SK-N-SH treated with all-trans-retinoic acid at 6 μM for 48 hours (cell line): Measurements from ENCODE around the gene TBC1D2.

ENCODE experiments used
- ATAC-seq: fragments of 200-7000 bp; cut with Tn5 transposase; 3 replicates; pipeline ENCODE4 v1.9.1; 2020; ENCODE audit warnings: mild to moderate bottlenecking, moderate library complexity
- ARNTL ChIP-seq: fragments of 450-650 bp; formaldehyde crosslinking; IDR thresholded peaks from 2 replicates; pipeline ENCODE4 v1.5.0; 2020; ENCODE audit warnings: low read depth, mild to moderate bottlenecking, moderate library complexity, borderline replicate concordance
- BACH2 ChIP-seq: fragments of 250-450 bp; sonication (Bioruptor Pico); IDR thresholded peaks from 2 replicates; pipeline ENCODE4 v1.9.0; 2021; ENCODE audit warnings: mild to moderate bottlenecking, borderline replicate concordance
- CSDC2 ChIP-seq: fragments of 250-450 bp; sonication (Bioruptor Pico); IDR thresholded peaks from 2 replicates; pipeline ENCODE4 v1.5.0; 2020; ENCODE audit warnings: mild to moderate bottlenecking, moderate library complexity
- ESRRG ChIP-seq: fragments of 250-450 bp; sonication (Bioruptor Pico); IDR thresholded peaks from 2 replicates; pipeline ENCODE4 v1.6.1; 2021; ENCODE audit warnings: mild to moderate bottlenecking
- GLIS3 ChIP-seq: fragments of 250-450 bp; sonication (Bioruptor Pico); IDR thresholded peaks from 2 replicates; pipeline ENCODE4 v1.5.0; 2020; ENCODE audit warnings: mild to moderate bottlenecking, moderate library complexity
- ISL1 ChIP-seq: fragments of 250-450 bp; sonication (Bioruptor Pico); IDR thresholded peaks from 2 replicates; pipeline ENCODE4 v2.1.2; 2022; ENCODE audit warnings: mild to moderate bottlenecking, moderate library complexity
- OSR1 ChIP-seq: fragments of 250-450 bp; sonication (Bioruptor Pico); IDR thresholded peaks from 2 replicates; pipeline ENCODE4 v1.8.0; 2022; ENCODE audit warnings: moderate library complexity, mild to moderate bottlenecking, inconsistent platforms
- PPARA ChIP-seq: fragments of 250-450 bp; sonication (Bioruptor Pico); IDR thresholded peaks from 2 replicates; pipeline ENCODE4 v1.5.0; 2020; ENCODE audit warnings: mild to moderate bottlenecking, borderline replicate concordance
- RARB ChIP-seq: fragments of 250-450 bp; sonication (Bioruptor Pico); IDR thresholded peaks from 2 replicates; pipeline ENCODE4 v1.8.0; 2021; ENCODE audit warnings: mild to moderate bottlenecking, moderate library complexity
- SNAI2 ChIP-seq: fragments of 250-450 bp; sonication (Bioruptor Pico); IDR thresholded peaks from 2 replicates; pipeline ENCODE4 v1.5.0; 2020; ENCODE audit warnings: mild to moderate bottlenecking, moderate library complexity
- TOX ChIP-seq: fragments of 250-450 bp; sonication (Bioruptor Pico); IDR thresholded peaks from 2 replicates; pipeline ENCODE4 v1.8.0; 2021; ENCODE audit warnings: mild to moderate bottlenecking, moderate library complexity, borderline replicate concordance
- ZFP3 ChIP-seq: fragments of 250-450 bp; sonication (Bioruptor Pico); IDR thresholded peaks from 2 replicates; pipeline ENCODE4 v1.5.0; 2020; ENCODE audit warnings: mild to moderate bottlenecking, moderate library complexity
- ZFP30 ChIP-seq: fragments of 450-650 bp; formaldehyde crosslinking; IDR thresholded peaks from 2 replicates; pipeline ENCODE4 v1.5.0; 2022; ENCODE audit warnings: mild to moderate bottlenecking, moderate library complexity
- ZNF70 ChIP-seq: fragments of 450-650 bp; formaldehyde crosslinking; IDR thresholded peaks from 2 replicates; pipeline ENCODE4 v1.5.0; 2020; ENCODE audit warnings: mild to moderate bottlenecking, moderate library complexity
- ZNF8 ChIP-seq: fragments of 450-650 bp; formaldehyde crosslinking; IDR thresholded peaks from 2 replicates; pipeline ENCODE4 v1.5.0; 2020; ENCODE audit warnings: mild to moderate bottlenecking, moderate library complexity
- TF ChIP-seq, protein P1 (sequence below): fragments of 250-450 bp; sonication (Bioruptor Pico); IDR thresholded peaks from 2 replicates; pipeline ENCODE4 v1.5.1; 2020; ENCODE audit warnings: low read depth, mild to moderate bottlenecking, moderate library complexity
- TF ChIP-seq, protein P2 (sequence below): fragments of 250-450 bp; sonication (Bioruptor Pico); IDR thresholded peaks from 2 replicates; pipeline ENCODE4 v1.5.0; 2020; ENCODE audit warnings: mild to moderate bottlenecking, moderate library complexity
- TF ChIP-seq, protein P3 (sequence below): fragments of 250-450 bp; sonication (Bioruptor Pico); IDR thresholded peaks from 2 replicates; pipeline ENCODE4 v1.5.1; 2021; ENCODE audit warnings: mild to moderate bottlenecking, moderate library complexity
- TF ChIP-seq, protein P4 (sequence below): fragments of 250-450 bp; sonication (Bioruptor Pico); IDR thresholded peaks from 2 replicates; pipeline ENCODE4 v1.8.0; 2020; ENCODE audit warnings: mild to moderate bottlenecking, moderate library complexity, borderline replicate concordance
- TF ChIP-seq, protein P5 (sequence below): fragments of 250-450 bp; sonication (Bioruptor Pico); IDR thresholded peaks from 2 replicates; pipeline ENCODE4 v1.8.0; 2021; ENCODE audit warnings: low read depth, mild to moderate bottlenecking, moderate library complexity, borderline replicate concordance

TBC1D2 gene

DNA sequence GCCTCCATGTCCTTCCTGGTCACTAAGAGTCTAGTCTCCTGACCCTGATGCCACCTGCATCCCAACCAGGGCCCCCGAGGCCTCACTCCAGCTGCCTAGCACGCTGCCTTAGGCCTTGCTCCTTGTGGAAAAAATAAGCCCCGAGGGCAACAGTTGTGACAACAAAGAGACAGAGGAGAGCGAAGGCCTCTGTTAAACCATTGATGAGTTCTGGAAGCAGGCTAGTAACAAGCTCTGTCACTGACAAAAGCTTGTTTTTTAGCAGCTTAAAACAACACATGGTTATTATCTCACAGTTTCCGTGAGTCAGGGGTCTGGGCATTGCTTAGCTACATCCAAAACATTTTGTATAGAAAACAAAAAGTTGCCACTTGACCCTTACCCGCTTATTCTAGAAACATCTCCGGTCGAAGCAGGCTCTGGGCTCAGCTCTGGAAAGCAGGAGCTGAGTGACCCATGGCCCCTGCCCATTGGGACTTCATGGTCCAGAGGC is 48.2 kb upstream of the TBC1D2 start:
- no peak for ATAC-seq
- TF ChIP-seq ZNF8 (CRISPR knock-in tag) = no peak
- TF ChIP-seq OSR1 = no peak
- no peak for TF ChIP-seq RARB (CRISPR knock-in tag)
- no peak for TF ChIP-seq ESRRG (CRISPR knock-in tag)
- no peak for TF ChIP-seq GLIS3 (CRISPR knock-in tag)
- no peak for TF ChIP-seq CSDC2 (CRISPR knock-in tag)
- no peak for TF ChIP-seq ZFP3 (CRISPR knock-in tag)
- TF ChIP-seq ZNF70 (CRISPR knock-in tag) = no peak
- no peak for TF ChIP-seq ZFP30
- no peak for TF ChIP-seq PPARA (CRISPR knock-in tag)
- TF ChIP-seq ISL1 (CRISPR knock-in tag) = no peak

DNA sequence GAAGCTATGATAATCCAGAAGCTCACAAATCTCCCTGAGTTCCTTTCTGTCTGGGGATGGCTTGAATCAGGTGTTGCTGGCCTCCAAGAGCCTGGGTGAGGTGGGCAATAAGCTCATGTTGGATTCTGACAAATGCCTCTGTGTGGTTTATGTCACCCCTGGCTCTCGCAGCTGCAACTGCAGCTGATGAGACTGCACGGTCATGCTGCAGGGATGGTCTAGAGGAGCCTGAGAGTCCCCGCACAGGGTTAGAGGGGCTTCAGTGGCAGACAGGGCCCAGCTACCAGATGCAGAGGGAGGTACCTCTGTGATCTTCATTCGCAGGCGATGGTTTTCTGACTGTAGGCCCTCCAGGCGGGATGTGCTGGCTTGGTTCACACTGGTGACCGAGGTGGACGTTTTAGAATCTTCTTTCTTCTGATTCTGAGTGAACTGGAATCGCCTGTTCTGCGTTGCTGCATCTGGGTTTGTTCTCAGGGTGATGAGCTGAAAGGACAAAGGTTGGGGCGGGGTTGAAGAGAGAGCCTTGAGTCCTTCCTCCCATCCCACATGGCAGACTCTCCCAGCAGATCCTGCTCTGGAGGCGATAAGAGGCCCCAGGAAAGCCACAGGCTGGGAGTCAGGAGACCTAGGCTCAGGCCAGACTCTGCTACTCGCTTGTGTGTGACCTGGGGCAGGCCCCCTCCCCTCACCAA is 47.6 kb upstream of the TBC1D2 start:
- TF ChIP-seq, protein P1, sequence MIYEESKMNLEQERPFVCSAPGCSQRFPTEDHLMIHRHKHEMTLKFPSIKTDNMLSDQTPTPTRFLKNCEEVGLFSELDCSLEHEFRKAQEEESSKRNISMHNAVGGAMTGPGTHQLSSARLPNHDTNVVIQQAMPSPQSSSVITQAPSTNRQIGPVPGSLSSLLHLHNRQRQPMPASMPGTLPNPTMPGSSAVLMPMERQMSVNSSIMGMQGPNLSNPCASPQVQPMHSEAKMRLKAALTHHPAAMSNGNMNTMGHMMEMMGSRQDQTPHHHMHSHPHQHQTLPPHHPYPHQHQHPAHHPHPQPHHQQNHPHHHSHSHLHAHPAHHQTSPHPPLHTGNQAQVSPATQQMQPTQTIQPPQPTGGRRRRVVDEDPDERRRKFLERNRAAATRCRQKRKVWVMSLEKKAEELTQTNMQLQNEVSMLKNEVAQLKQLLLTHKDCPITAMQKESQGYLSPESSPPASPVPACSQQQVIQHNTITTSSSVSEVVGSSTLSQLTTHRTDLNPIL (CRISPR knock-in tag) = no peak
- TF ChIP-seq ZNF8 (CRISPR knock-in tag) (no peak), ZFP3 (CRISPR knock-in tag) (no peak)
- no peak for ATAC-seq

DNA sequence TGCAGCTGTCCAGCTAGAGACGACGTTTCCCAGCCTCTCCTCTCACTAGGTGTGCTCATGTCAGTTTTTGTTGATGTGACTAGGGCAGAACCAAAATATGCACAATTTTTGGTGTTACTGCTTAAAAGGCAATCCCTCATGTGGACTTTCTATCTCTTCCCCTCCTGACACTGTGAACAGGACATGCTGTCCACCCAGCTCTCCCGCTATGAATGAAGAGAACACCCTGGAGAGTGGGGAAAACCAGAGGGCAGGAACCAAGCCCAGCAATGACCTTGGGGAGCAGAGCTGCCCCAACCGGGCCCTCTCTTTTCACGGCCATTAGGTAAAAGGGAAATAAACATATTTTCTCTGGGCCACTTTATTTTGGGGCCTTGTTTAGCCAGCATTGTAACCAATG is 46.7 kb upstream of the TBC1D2 start:
- TF ChIP-seq TOX (no peak), ZFP3 (CRISPR knock-in tag) (no peak), RARB (CRISPR knock-in tag) (no peak)
- no peak for ATAC-seq

DNA sequence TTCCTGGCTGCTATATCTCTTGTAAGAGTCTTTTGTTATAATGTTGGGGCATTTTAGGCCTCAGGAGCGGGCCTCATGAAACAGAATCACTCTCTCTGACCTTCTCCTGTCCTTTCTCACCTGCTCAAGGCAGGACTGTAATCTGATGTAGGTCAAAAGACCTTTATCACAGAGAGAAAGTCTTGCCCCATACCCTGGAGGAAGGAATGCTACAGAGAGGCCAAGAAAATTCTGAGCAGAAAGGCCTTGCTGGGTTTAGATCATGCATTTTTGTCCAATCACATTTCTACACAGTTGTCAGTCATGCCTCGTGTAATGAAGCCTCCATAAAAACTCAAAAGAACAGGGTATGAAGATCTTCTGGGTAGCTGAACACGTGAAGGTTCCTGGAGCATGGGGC is 45.2 kb upstream of the TBC1D2 start:
- no peak for ATAC-seq
- TF ChIP-seq ESRRG (CRISPR knock-in tag) (no peak), ZFP3 (CRISPR knock-in tag) (no peak), GLIS3 (CRISPR knock-in tag) (no peak), BACH2 (CRISPR knock-in tag) (no peak), ISL1 (CRISPR knock-in tag) (no peak), ZNF8 (CRISPR knock-in tag) (no peak), ARNTL (no peak), ZNF70 (CRISPR knock-in tag) (no peak), ZFP30 (no peak), OSR1 (no peak), CSDC2 (CRISPR knock-in tag) (no peak), SNAI2 (CRISPR knock-in tag) (no peak)
- TF ChIP-seq, protein P1 (CRISPR knock-in tag) = no peak
- TF ChIP-seq, protein P2, sequence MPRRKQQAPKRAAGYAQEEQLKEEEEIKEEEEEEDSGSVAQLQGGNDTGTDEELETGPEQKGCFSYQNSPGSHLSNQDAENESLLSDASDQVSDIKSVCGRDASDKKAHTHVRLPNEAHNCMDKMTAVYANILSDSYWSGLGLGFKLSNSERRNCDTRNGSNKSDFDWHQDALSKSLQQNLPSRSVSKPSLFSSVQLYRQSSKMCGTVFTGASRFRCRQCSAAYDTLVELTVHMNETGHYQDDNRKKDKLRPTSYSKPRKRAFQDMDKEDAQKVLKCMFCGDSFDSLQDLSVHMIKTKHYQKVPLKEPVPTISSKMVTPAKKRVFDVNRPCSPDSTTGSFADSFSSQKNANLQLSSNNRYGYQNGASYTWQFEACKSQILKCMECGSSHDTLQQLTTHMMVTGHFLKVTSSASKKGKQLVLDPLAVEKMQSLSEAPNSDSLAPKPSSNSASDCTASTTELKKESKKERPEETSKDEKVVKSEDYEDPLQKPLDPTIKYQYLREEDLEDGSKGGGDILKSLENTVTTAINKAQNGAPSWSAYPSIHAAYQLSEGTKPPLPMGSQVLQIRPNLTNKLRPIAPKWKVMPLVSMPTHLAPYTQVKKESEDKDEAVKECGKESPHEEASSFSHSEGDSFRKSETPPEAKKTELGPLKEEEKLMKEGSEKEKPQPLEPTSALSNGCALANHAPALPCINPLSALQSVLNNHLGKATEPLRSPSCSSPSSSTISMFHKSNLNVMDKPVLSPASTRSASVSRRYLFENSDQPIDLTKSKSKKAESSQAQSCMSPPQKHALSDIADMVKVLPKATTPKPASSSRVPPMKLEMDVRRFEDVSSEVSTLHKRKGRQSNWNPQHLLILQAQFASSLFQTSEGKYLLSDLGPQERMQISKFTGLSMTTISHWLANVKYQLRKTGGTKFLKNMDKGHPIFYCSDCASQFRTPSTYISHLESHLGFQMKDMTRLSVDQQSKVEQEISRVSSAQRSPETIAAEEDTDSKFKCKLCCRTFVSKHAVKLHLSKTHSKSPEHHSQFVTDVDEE = no peak
- TF ChIP-seq, protein P3, sequence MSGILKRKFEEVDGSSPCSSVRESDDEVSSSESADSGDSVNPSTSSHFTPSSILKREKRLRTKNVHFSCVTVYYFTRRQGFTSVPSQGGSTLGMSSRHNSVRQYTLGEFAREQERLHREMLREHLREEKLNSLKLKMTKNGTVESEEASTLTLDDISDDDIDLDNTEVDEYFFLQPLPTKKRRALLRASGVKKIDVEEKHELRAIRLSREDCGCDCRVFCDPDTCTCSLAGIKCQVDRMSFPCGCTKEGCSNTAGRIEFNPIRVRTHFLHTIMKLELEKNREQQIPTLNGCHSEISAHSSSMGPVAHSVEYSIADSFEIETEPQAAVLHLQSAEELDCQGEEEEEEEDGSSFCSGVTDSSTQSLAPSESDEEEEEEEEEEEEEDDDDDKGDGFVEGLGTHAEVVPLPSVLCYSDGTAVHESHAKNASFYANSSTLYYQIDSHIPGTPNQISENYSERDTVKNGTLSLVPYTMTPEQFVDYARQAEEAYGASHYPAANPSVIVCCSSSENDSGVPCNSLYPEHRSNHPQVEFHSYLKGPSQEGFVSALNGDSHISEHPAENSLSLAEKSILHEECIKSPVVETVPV (CRISPR knock-in tag) = no peak
- TF ChIP-seq, protein P4, sequence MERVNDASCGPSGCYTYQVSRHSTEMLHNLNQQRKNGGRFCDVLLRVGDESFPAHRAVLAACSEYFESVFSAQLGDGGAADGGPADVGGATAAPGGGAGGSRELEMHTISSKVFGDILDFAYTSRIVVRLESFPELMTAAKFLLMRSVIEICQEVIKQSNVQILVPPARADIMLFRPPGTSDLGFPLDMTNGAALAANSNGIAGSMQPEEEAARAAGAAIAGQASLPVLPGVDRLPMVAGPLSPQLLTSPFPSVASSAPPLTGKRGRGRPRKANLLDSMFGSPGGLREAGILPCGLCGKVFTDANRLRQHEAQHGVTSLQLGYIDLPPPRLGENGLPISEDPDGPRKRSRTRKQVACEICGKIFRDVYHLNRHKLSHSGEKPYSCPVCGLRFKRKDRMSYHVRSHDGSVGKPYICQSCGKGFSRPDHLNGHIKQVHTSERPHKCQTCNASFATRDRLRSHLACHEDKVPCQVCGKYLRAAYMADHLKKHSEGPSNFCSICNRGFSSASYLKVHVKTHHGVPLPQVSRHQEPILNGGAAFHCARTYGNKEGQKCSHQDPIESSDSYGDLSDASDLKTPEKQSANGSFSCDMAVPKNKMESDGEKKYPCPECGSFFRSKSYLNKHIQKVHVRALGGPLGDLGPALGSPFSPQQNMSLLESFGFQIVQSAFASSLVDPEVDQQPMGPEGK (CRISPR knock-in tag) = no peak
- TF ChIP-seq, protein P5, sequence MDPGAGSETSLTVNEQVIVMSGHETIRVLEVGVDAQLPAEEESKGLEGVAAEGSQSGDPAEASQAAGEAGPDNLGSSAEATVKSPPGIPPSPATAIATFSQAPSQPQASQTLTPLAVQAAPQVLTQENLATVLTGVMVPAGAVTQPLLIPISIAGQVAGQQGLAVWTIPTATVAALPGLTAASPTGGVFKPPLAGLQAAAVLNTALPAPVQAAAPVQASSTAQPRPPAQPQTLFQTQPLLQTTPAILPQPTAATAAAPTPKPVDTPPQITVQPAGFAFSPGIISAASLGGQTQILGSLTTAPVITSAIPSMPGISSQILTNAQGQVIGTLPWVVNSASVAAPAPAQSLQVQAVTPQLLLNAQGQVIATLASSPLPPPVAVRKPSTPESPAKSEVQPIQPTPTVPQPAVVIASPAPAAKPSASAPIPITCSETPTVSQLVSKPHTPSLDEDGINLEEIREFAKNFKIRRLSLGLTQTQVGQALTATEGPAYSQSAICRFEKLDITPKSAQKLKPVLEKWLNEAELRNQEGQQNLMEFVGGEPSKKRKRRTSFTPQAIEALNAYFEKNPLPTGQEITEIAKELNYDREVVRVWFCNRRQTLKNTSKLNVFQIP = no peak
